B cell (primary cell): ENCODE data around the gene ISOC2. TPM values are rescaled to one million over a fixed set of nuclear protein-coding genes. Genes with fewer than 3 reads are reported as not detected.

Experiments used
- ATAC-seq: fragments of 200-7000 bp; cut with Tn5 transposase; one replicate; pipeline ENCODE4 v1.10.0; 2021; ENCODE audit warnings: low read depth, mild to moderate bottlenecking, moderate number of reproducible peaks, moderate library complexity
- CTCF ChIA-PET: fragments of 350-600 bp; sonication (Branson Sonifier 250); formaldehyde crosslinking; loops from one replicate; lab custom pipeline; 2021; ENCODE audit warnings: antibody characterized with exemption, inconsistent platforms; lab: Charles Lee
- POLR2A ChIA-PET: fragments of 350-600 bp; sonication (Branson Sonifier 250); formaldehyde crosslinking; loops from one replicate; lab custom pipeline; 2021; ENCODE audit warnings: antibody characterized with exemption; lab: Charles Lee
- DNase-seq: peaks from one replicate; pipeline ENCODE4 v3.0.0; 2013
- H2AFZ ChIP-seq: 2 replicates; pipeline ENCODE4 v1.6.1; 2012; ENCODE audit warnings: mild to moderate bottlenecking, low read depth, low read length; ENCODE audit not compliant: insufficient read depth, poor library complexity, severe bottlenecking
- H3K27ac ChIP-seq, 2 donors: 1 replicate in 1 of 2; 2 replicates in 1 of 2; pipeline ENCODE4 v1.5.1; 2012 to 2013; ENCODE audit warnings: low read length in 2 of 2, mild to moderate bottlenecking in 2 of 2, moderate library complexity in 1 of 2
- H3K27me3 ChIP-seq, 4 experiments: fragments of 200-600 bp in 1 of 4; sonication (generic) in 1 of 4; replicated peaks in 1 of 4; 1 replicate in 2 of 4; 2 replicates in 2 of 4; pipeline versions ENCODE4 v1.6.1 to v1.7.0; 2013 to 2016; ENCODE audit warnings: low read length in 3 of 4, mild to moderate bottlenecking in 2 of 4, mixed read lengths in 1 of 4, moderate library complexity in 1 of 4; ENCODE audit not compliant: insufficient read depth in 4 of 4, control insufficient read depth in 3 of 4; ENCODE audit errors: control extremely low read depth in 1 of 4
- H3K36me3 ChIP-seq, 2 experiments: replicated peaks in 1 of 2; 1 replicate in 1 of 2; 2 replicates in 1 of 2; pipeline versions ENCODE4 v1.6.1 to v1.7.1; 2013; ENCODE audit warnings: low read length in 1 of 2; ENCODE audit not compliant: insufficient read depth in 2 of 2, control insufficient read depth in 1 of 2; ENCODE audit errors: control extremely low read depth in 1 of 2, extremely low read depth in 1 of 2
- H3K4me1 ChIP-seq, 2 donors: fragments of 200-600 bp in 1 of 2; sonication (generic) in 1 of 2; 1 replicate in 1 of 2; 2 replicates in 1 of 2; pipeline versions ENCODE4 v1.5.1 to v1.6.1; 2013 to 2017; ENCODE audit warnings: low read length in 2 of 2; ENCODE audit not compliant: control insufficient read depth in 2 of 2, insufficient read depth in 2 of 2
- H3K4me2 ChIP-seq: replicated peaks from 2 replicates; pipeline ENCODE3; 2012; ENCODE audit warnings: mild to moderate bottlenecking, low read depth, low read length; ENCODE audit not compliant: poor library complexity, severe bottlenecking
- H3K4me3 ChIP-seq, 5 experiments: fragments of 200-600 bp in 1 of 5; sonication (generic) in 1 of 5; 1 replicate in 3 of 5; 2 replicates in 2 of 5; pipeline versions ENCODE4 v1.5.1 to v1.7.0; 2011 to 2016; ENCODE audit warnings: low read length in 4 of 5, mild to moderate bottlenecking in 4 of 5, low read depth in 2 of 5, control low read depth in 1 of 5, moderate library complexity in 1 of 5; ENCODE audit not compliant: insufficient read depth in 1 of 5; ENCODE audit errors: control extremely low read depth in 1 of 5, extremely low read depth in 1 of 5
- H3K79me2 ChIP-seq: fragments of 200-600 bp; sonication (generic); one replicate; pipeline ENCODE4 v1.6.0; 2016; ENCODE audit warnings: low read length; ENCODE audit not compliant: control insufficient read depth, insufficient read depth
- H3K9ac ChIP-seq: fragments of 200-600 bp; sonication (generic); 2 replicates; pipeline ENCODE4 v1.6.1; 2017; ENCODE audit warnings: mild to moderate bottlenecking, low read length, moderate library complexity
- H3K9me3 ChIP-seq, 3 donors: one replicate each; pipeline versions ENCODE4 v1.6.1 to v1.7.1; 2013; ENCODE audit warnings: low read length in 2 of 3; ENCODE audit not compliant: control insufficient read depth in 2 of 3, insufficient read depth in 1 of 3; ENCODE audit errors: control extremely low read depth in 1 of 3
- H4K20me1 ChIP-seq: 2 replicates; pipeline ENCODE4 v1.6.0; 2012; ENCODE audit warnings: mild to moderate bottlenecking, low read length; ENCODE audit not compliant: insufficient read depth, control insufficient read depth, poor library complexity, severe bottlenecking
- H3K27ac Mint-ChIP-seq: one replicate; pipeline ENCODE4 v1.8.0; 2021; ENCODE audit warnings: mixed read lengths
- H3K27me3 Mint-ChIP-seq: one replicate; pipeline ENCODE4 v1.8.0; 2021; ENCODE audit warnings: mixed read lengths
- H3K4me1 Mint-ChIP-seq: one replicate; pipeline ENCODE4 v1.8.0; 2021; ENCODE audit warnings: mixed read lengths
- H3K4me3 Mint-ChIP-seq: one replicate; pipeline ENCODE4 v1.8.0; 2021; ENCODE audit warnings: mixed read lengths
- H3K9me3 Mint-ChIP-seq: one replicate; pipeline ENCODE4 v1.8.0; 2022; ENCODE audit warnings: mixed read lengths; ENCODE audit not compliant: insufficient read depth
- EZH2 ChIP-seq: IDR thresholded peaks from 2 replicates; pipeline ENCODE4 v1.6.1; 2012; ENCODE audit warnings: borderline replicate concordance, low read depth, mild to moderate bottlenecking, moderate library complexity, low read length; ENCODE audit not compliant: insufficient read depth, poor library complexity, severe bottlenecking
- WGBS: methylation state at CpG from one replicate; pipeline ENCODE4 v1.1.5; 2013; ENCODE audit warnings: missing lambda C conversion rate; ENCODE audit not compliant: insufficient coverage; 5-methylcytosine and 5-hydroxymethylcytosine counted together
- intact Hi-C: fragments of 100-400 bp; cut with micrococcal nuclease; formaldehyde crosslinking; loops from one replicate; pipeline ENCODE4 v1.10.0; 2022
- polyA plus RNA-seq: library from polyadenylated mRNA; depleted of rRNA; stranded (reverse); fragments of >200 nt; gene quantifications from 2 replicates; pipeline ENCODE4 v1.2.3, GENCODE V29; 2012
- total RNA-seq, 2 donors: library from RNA; stranded (reverse); fragments of 120-200 nt in 1 of 2; gene quantifications; 1 replicate in 1 of 2; 2 replicates in 1 of 2; pipeline versions ENCODE4 v1.2.3 to v1.2.4, GENCODE V29; 2013 to 2022
- TF ChIP-seq, protein P1 (sequence below): fragments of 200-600 bp; IDR thresholded peaks from one replicate; pipeline ENCODE4 v1.8.0; 2022; ENCODE audit warnings: antibody characterized with exemption, mild to moderate bottlenecking

Gene ISOC2
- total and polyA plus RNA-seq, 2 donors (not counting 1 experiment from before 2014, with no cell fraction given): 10.0 to 27.6 TPM

DNA sequence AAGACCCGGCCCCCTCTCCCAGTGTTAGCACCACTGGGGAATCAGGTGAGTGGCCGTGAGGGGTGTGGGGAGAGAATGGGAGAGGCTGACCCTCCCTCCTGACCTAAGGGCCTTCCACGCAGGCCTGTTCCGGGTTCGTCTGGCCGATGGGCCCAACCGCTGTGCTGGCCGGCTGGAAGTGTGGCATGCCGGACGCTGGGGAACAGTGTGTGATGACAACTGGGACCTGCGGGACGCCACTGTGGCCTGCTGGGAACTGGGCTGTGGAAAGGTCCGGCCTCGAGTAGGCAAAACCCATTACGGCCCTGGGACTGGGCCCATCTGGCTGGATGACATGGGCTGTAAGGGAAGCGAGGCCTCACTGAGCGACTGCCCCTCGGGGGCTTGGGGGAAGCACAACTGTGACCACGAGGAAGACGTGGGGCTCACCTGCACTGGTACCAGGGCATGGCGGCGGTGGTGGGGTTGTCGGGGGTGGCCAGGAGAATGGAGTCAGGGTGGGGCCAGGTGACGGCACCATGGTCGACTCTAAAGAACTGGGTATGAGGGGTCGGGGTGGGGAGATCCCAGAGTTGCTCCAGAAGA lies 39.0 kb upstream of the ISOC2 start:
- intact Hi-C loops: loop anchor here (5.0 kb wide), 2 partner anchors 132 to 198 kb away; no protein-coding TSS in a partner anchor
- Mint-ChIP-seq H3K27ac (no peak overlapping the region), H3K9me3 (no peaks in the 10 kb centered on the region), H3K27me3 (no peaks in the 10 kb centered on the region), H3K4me1 (peaks cover 16% of the 10 kb centered on the region), H3K4me3 (no peak overlapping the region)
- no peak overlapping the region for H2AFZ ChIP-seq
- H3K27ac ChIP-seq: no peak overlapping the region
- no peak overlapping the region for H3K4me2 ChIP-seq
- peaks cover 4 to 16% of the 10 kb centered on the region in 2 donors for H3K4me1 ChIP-seq
- no peak overlapping the region for H3K4me3 ChIP-seq
- no peaks in the 10 kb centered on the region for H3K27me3 ChIP-seq
- CTCF ChIA-PET: interaction anchor here (0.9 to 1.1 kb wide), 2 partner anchors 11 to 33 kb away, joined by 3 read pairs; no protein-coding TSS in a partner anchor
- H3K9me3 ChIP-seq: no peaks in the 10 kb centered on the region
- ATAC-seq (no peak), DNase-seq (no peak)
- H3K36me3 ChIP-seq: no peaks in the 10 kb centered on the region
- peaks cover 6% of the 10 kb centered on the region for H3K79me2 ChIP-seq
- H3K9ac ChIP-seq: no peak overlapping the region
- H4K20me1 ChIP-seq: no peaks in the 10 kb centered on the region
- no peak for TF ChIP-seq EZH2
- TF ChIP-seq, protein P1, sequence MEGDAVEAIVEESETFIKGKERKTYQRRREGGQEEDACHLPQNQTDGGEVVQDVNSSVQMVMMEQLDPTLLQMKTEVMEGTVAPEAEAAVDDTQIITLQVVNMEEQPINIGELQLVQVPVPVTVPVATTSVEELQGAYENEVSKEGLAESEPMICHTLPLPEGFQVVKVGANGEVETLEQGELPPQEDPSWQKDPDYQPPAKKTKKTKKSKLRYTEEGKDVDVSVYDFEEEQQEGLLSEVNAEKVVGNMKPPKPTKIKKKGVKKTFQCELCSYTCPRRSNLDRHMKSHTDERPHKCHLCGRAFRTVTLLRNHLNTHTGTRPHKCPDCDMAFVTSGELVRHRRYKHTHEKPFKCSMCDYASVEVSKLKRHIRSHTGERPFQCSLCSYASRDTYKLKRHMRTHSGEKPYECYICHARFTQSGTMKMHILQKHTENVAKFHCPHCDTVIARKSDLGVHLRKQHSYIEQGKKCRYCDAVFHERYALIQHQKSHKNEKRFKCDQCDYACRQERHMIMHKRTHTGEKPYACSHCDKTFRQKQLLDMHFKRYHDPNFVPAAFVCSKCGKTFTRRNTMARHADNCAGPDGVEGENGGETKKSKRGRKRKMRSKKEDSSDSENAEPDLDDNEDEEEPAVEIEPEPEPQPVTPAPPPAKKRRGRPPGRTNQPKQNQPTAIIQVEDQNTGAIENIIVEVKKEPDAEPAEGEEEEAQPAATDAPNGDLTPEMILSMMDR: no peak
- POLR2A ChIA-PET: no interaction called here
- whole genome bisulfite sequencing: 90% methylated on average over 23 of the region's 26 CpGs

DNA sequence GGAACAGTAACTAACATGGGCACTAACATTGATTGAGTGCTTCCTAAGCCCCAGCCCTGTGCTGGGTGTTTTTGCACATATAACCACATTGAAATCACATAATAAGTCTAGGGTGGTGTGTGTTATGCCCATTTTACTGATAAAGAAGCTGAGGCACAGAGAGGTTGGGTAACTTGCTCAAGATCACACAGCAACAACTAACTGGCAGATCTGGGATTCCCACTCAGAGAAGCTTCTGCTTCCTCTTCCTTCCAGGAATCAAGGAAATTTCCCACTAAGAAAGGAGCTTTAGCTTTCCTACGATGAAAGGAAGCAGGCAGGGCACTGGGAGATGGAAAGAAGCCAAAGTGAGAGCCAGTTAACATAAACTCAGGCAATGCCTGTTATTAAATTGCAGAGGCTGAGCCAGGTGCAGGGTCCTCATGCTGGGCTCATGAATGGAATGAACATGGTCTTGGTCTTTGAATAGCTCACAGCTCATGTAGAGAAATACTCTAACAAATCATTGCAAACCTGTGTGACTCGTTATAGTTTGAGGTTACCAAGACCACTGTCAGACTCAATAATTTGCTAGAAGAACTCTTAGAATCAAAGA lies 36.9 kb upstream of the ISOC2 start:
- Histone ChIP-seq H3K27ac (no peak overlapping the region), H3K27me3 (peaks cover 0 to 5% (median 0%) of the 10 kb centered on the region in 4 experiments), H3K36me3 (no peaks in the 10 kb centered on the region), H3K4me1 (peaks cover 2 to 4% of the 10 kb centered on the region in 2 donors), H3K9ac (no peak overlapping the region), H3K4me3 (no peak overlapping the region), H3K9me3 (no peaks in the 10 kb centered on the region), H4K20me1 (no peaks in the 10 kb centered on the region), H3K79me2 (peaks cover 4% of the 10 kb centered on the region), H3K4me2 (no peak overlapping the region), H2AFZ (no peak overlapping the region)
- no peak for ATAC-seq
- intact Hi-C loops: no loop called here
- no peak for TF ChIP-seq EZH2
- TF ChIP-seq, protein P1: no peak
- Mint-ChIP-seq H3K27me3 (no peaks in the 10 kb centered on the region), H3K4me1 (peaks cover 7% of the 10 kb centered on the region), H3K4me3 (no peak overlapping the region), H3K27ac (no peak overlapping the region), H3K9me3 (no peaks in the 10 kb centered on the region)
- CTCF ChIA-PET: interaction anchor here (1.2 to 3.0 kb wide), 3 partner anchors 31 to 357 kb away, joined by 3 to 14 read pairs (median 4); no protein-coding TSS in a partner anchor
- POLR2A ChIA-PET: no interaction called here
- DNase-seq: no peak
- WGBS: no CpG with 5 or more reads among the region's 2 CpGs
